HG03439 (cell line): Measurements from ENCODE around the gene MRPL48.
"Not testable (repeated sequence)": the region's sequence is repeated elsewhere in the genome, so short reads cannot be mapped to it uniquely, and the experiment has no call there.

Experiments
- ATAC-seq: cut with Tn5 transposase; IDR thresholded peaks from one replicate; pipeline ENCODE4 v1.9.1; 2021; ENCODE audit warnings: mild to moderate bottlenecking, moderate library complexity; ENCODE audit not compliant: unreplicated experiment

Gene MRPL48

GRCh38 chr11:73770811-73771210 is 16.9 kb upstream of the MRPL48 start:
- not testable (repeated sequence) for ATAC-seq

- ATAC-seq, result peak; percentile 99
Observed at GRCh38 chr11:73779084-73779902, 8.4 kb upstream of the MRPL48 start.

GRCh38 chr11:73781303-73781702 is 6.4 kb upstream of the MRPL48 start:
- no peak for ATAC-seq

- ATAC-seq, result no peak
Observed at GRCh38 chr11:73783483-73784020, 4.1 kb upstream of the MRPL48 start.

GRCh38 chr11:73784080-73784634 is 3.5 kb upstream of the MRPL48 start:
- no peak for ATAC-seq

GRCh38 chr11:73784734-73785133 is 2.9 kb upstream of the MRPL48 start:
- no peak for ATAC-seq

- not testable (repeated sequence) for ATAC-seq
Observed at GRCh38 chr11:73785467-73785866, 2.2 kb upstream of the MRPL48 start.

GRCh38 chr11:73787051-73787642 is 527 bp upstream of the MRPL48 start:
- ATAC-seq, result no peak

GRCh38 chr11:73789279-73789670 is 1.6 kb downstream of the MRPL48 start:
- ATAC-seq, result no peak

- no peak for ATAC-seq
Observed at GRCh38 chr11:73792584-73792983, 4.9 kb downstream of the MRPL48 start.

GRCh38 chr11:73795925-73796632 is 8.4 kb downstream of the MRPL48 start:
- no peak for ATAC-seq

- ATAC-seq, result no peak
Observed at GRCh38 chr11:73797457-73797856, 9.8 kb downstream of the MRPL48 start.

GRCh38 chr11:73800276-73800806 is 12.7 kb downstream of the MRPL48 start:
- ATAC-seq, result no peak

- ATAC-seq, result no peak
Observed at GRCh38 chr11:73801136-73801535, 13.5 kb downstream of the MRPL48 start.

- ATAC-seq, result no peak
Observed at GRCh38 chr11:73804712-73805111, 17.0 kb downstream of the MRPL48 start.

- ATAC-seq, result no peak
Observed at GRCh38 chr11:73808052-73808451, 20.4 kb downstream of the MRPL48 start.

GRCh38 chr11:73810637-73811036 is 23.0 kb downstream of the MRPL48 start:
- no peak for ATAC-seq

- ATAC-seq, result no peak
Observed at GRCh38 chr11:73812234-73812633, 24.6 kb downstream of the MRPL48 start.

GRCh38 chr11:73814812-73815211 is 27.1 kb downstream of the MRPL48 start:
- no peak for ATAC-seq

GRCh38 chr11:73818846-73819245 is 31.2 kb downstream of the MRPL48 start:
- no peak for ATAC-seq

- ATAC-seq, result no peak
Observed at GRCh38 chr11:73830261-73830660, 42.6 kb downstream of the MRPL48 start.
